AG09319 (cell line): Measurements from ENCODE around the gene SORL1.

Experiments
- DNase-seq: peaks from one replicate; pipeline ENCODE4 v3.0.0-alpha.2; 2010; ENCODE audit warnings: low read depth; ENCODE audit errors: extremely low read depth
- CTCF ChIP-seq: IDR thresholded peaks from 2 replicates; pipeline ENCODE4 v1.5.1; 2011; ENCODE audit warnings: low read depth, mild to moderate bottlenecking, inconsistent platforms, low read length, moderate library complexity

SORL1 gene

GRCh38 chr11:121431820-121432526 is 20.1 kb upstream of the SORL1 start:
- TF ChIP-seq CTCF, result no peak
- DNase-seq, result no peak

DNA sequence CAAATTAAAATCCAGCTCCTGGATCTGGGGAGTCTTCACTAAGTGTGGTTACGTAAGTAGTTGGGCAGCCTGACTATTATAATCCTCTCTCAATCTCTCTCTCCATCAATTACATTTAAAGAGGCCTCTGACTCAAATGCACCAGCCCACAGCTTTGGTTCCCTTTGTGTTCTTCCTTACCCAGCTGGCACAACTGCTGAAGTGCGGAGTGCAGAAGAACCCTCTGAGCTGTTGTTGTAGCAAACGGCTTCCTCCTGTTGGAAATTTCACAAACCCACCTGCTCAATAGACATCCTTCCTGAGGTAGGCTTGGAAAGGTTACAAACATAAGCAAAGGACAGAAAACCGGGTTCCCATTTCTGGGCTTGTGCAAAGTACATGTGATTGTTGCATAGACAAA is 17.0 kb upstream of the SORL1 start:
- DNase-seq, result no peak
- no peak for TF ChIP-seq CTCF

DNA sequence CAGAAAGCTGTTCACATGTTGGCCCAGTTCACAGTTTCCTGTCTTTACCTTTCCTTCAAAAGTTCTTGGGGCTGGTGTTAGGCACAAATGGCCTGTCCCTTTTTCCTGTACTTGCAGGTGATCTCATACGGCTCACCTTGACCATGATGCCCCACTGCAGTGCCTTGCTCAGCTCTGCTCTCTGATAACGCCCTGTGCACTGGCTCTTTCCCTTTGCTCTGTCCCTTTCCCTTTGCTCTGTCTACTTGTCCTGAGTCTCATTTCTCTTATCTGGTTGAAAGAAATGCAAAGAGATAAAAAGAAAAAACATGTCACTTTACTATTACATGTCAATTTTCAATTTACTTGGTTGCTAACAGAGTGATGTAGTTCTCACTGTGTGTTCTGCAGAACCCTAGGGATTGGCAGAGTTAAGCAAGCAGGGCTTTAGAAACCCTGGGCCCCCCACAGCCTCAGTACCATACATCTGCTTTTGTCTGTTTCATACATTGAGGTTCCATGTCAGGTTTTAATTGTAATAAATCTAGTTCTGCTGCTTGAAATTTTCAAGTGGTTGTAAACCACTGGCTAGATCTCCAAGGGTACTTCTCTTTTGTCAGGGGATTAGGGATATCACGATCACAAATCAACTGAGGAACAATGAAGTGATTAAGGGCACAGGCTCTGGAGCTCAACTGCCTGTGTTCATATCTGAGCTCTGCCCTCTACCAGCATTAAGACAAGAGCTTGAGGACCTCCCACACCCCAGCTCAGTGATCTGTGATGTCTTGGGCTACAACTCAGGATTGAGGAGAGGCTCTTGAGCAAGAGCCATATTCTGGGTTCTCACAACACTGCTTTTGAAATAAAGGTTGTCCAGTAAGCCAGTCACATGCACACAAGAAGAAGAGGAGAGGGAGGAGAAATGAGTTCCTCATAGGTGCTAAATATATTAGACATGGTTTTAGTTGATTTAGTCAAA is 16.3 kb upstream of the SORL1 start:
- no peak for DNase-seq
- no peak for TF ChIP-seq CTCF

GRCh38 chr11:121437018-121437685 is 15.0 kb upstream of the SORL1 start:
- no peak for TF ChIP-seq CTCF
- DNase-seq, result no peak

DNA sequence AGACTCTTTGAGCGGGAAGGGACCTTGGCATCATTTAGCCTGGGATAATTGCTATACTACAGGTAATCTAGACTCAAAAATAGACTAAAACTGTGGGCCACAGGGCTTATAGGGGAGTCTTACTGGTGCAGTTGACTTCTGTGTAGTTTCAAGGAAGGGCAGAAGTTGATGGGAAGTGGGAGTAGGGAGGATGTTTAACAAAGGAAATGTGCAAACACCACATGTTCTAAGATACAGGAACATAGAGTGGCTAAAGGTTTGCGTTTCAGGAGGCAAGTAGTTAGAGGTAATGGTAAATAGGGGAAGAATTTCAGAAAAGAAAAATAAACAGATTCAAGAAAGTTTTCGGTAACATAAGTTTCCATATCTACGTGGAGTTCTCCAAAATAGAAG is 14.4 kb upstream of the SORL1 start:
- no peak for TF ChIP-seq CTCF
- DNase-seq, result no peak

DNA sequence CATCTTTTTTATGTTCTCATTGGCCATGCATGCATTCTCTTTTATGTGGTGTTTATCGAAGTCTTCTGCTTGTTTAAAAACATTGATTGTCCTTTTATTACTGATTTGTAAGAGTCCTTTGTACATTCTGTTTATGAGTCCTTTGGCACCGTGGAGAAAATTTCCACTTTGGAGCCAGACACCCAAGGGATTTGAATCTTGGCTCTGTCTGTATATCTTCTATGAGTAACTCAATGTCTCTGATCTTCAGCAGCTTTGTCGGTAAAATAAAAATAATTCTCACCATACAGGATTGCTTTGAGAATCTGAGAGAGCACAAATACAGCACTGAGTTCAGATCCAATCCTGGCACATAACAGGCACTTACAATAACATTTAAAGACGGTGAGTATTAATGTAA is 12.8 kb upstream of the SORL1 start:
- TF ChIP-seq CTCF, result no peak
- no peak for DNase-seq
